ENCODE results near the gene PHACTR3.

Gene PHACTR3

GRCh38 chr20:59662856-59663512, 58.6 kb downstream of the PHACTR3 start:
- TF ChIP-seq, protein P1, sequence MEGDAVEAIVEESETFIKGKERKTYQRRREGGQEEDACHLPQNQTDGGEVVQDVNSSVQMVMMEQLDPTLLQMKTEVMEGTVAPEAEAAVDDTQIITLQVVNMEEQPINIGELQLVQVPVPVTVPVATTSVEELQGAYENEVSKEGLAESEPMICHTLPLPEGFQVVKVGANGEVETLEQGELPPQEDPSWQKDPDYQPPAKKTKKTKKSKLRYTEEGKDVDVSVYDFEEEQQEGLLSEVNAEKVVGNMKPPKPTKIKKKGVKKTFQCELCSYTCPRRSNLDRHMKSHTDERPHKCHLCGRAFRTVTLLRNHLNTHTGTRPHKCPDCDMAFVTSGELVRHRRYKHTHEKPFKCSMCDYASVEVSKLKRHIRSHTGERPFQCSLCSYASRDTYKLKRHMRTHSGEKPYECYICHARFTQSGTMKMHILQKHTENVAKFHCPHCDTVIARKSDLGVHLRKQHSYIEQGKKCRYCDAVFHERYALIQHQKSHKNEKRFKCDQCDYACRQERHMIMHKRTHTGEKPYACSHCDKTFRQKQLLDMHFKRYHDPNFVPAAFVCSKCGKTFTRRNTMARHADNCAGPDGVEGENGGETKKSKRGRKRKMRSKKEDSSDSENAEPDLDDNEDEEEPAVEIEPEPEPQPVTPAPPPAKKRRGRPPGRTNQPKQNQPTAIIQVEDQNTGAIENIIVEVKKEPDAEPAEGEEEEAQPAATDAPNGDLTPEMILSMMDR (IDR thresholded peaks at IDR 0.05): no peak

DNA sequence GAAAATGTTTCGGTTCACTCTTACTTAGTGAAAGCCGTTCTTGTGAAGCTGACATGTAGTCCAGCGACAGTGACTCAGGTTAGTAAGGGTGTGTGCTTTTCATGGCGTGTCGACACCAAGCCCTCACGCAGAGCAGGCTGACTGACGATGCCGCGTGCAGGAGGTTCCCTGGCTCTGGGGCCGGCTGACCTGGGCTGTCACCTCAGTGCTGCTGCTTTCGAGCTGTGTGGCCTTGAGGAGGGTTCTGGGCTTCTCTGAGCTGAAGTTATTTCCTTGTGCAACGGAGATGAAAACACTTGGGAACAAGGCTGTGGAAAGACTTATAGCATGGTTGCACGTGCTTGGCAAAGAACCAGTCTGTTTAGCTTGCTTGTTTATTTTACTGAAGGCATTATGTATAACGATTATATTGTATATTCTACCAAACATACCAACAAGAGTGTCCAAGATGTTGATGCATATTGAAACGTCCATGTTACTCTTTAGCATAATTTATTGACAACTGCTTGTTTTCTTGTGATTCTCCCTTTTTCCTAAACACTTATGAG, 59.2 kb downstream of the PHACTR3 start:
- TF ChIP-seq, protein P1 (IDR thresholded peaks at IDR 0.05): no peak

GRCh38 chr20:59664421-59664941, 60.1 kb downstream of the PHACTR3 start:
- TF ChIP-seq, protein P1 (IDR thresholded peaks at IDR 0.05): no peak

GRCh38 chr20:59665656-59666555, 61.6 kb downstream of the PHACTR3 start:
- TF ChIP-seq, protein P1 (IDR thresholded peaks at IDR 0.05): no peak

DNA sequence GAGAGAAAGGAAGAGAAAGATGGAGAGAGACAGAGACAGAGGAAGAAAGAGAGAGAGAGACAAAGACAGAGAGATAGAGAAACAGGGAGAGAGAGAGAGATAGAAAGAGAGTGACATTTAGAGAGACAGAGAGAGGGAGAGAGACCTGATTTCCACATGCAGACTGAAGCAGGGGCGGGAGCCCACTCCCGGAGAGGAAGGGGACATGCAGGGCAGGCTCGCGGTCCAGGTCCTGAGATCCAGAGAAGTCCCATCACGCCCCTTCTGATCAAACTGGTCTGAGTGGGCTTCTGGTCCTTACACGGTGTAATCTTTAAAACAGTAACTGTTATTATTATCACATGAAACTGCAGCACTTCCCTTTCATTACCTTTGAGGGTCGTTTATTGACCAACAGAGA, 62.2 kb downstream of the PHACTR3 start:
- TF ChIP-seq, protein P1 (IDR thresholded peaks at IDR 0.05): no peak

DNA sequence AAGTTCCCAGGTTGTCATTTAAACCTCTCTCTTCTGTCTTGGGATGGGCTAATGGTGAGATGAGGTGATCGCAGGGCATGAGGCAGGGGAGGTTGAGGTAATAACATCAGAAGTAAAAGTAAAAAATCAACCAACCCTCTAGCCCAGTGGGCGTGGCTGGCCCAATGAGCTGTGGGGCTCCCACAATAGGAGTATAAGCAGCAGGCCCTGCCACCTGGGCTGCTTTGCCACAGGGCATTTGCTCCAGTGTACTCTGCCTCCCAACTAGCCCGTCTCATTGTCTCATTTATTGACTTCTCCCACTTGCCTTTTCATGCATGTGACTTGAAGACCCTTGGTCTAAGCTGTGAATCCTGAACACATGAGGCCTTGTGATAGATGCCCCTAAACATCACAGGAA, 62.8 kb downstream of the PHACTR3 start:
- TF ChIP-seq, protein P1 (IDR thresholded peaks at IDR 0.05): no peak

DNA sequence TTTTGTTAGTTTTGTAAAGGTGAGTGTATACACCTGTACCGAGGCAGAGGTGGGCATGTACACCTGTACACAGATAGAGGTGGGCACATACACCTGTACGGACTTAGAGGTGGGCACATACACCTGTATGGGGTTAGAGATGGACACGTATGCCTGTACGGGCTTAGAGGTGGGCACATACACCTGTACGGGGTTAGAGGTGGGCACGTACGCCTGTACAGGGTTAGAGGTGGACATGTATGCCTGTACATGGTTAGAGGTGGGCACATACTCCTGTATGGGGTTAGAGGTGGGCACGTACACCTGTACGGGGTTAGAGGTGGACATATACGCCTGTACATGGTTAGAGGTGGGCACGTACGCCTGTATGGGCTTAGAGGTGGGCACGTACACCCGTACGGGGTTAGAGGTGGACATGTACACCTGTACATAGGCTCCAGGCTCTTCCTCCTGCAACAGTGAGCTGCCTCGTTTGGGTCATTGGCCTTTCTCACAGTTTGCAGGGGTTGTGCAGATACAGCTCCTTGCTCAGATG, 63.7 kb downstream of the PHACTR3 start:
- TF ChIP-seq, protein P1 (IDR thresholded peaks at IDR 0.05): no peak

All from LNCAP (cell line).